ENCODE results near the gene PATJ. TPM values are rescaled to one million over a fixed set of nuclear protein-coding genes. Genes with fewer than 3 reads are reported as not detected.
"Not testable (repeated sequence)": the region's sequence is repeated elsewhere in the genome, so short reads cannot be mapped to it uniquely, and the experiment has no call there.

Gene PATJ
- total RNA-seq, 6 experiments from 2014 or later, result 19.0 to 49.0 (median 26.7) TPM

DNA sequence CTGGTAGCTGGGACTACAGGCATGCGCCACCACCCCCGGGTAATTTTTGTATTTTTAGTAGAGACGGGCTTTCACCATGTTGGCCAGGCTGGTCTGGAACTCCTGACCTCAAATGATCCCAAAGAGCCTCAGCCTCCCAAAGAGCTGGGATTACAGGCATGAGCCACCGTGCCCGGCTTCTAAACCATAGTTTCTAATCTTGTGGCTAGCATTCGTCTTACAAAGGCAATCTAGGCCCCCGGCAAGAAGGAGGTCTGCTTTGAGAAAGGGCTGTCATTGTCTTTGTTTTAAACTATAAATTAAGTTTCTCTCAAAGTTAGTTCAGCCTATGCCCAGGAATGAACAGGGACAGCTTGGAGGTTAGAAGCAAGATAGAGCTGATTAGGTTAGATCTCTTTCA lies 442.1 kb downstream of the PATJ start:
- TF ChIP-seq POLR2A (IDR thresholded peaks at IDR 0.05) (no peak), CTCF (IDR thresholded peaks at IDR 0.05) (no peak)
- DNase-seq, result peak in 1 of 3 donors; percentile 1
- Histone ChIP-seq H3K4me1 (no peaks in the 10 kb centered on the region), H3K27me3 (no peaks in the 10 kb centered on the region), H3K9me3 (no peaks in the 10 kb centered on the region), H3K36me3 (no peaks in the 10 kb centered on the region), H3K27ac (no peak overlapping the region), H3K4me3 (no peak overlapping the region)
- intact Hi-C loops (cut with DNase I), result no loop called here
- 79% methylated on average over 5 of the region's 7 CpGs for WGBS (ENCODE audit: insufficient coverage, low coverage, low lambda C conversion rate, missing lambda C conversion rate)
- no peak for ATAC-seq

DNA sequence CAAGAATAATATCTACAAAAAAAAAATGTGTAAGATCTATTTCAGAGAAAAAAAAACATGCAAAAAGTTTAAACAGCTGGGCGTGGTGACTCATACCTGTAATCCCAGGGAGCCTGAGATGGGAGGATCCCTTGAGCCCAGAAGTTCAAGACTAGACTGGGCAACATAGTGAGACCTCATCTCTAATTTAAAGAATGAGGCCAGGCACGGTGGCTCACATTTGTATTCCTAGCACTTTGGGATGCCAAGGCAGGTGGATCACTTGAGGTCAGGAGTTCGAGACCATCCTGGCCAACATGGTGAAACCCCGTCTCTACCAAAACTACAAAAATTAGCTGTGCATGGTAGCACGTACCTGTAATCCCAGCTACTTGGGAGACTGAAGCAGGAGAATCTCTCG lies 443.0 kb downstream of the PATJ start:
- intact Hi-C loops (cut with DNase I); H3K4me1 ChIP-seq; H3K9me3 ChIP-seq; ATAC-seq; H3K4me3 ChIP-seq; H3K36me3 ChIP-seq; H3K27ac ChIP-seq; H3K27me3 ChIP-seq: not testable (repeated sequence)
- 100% methylated on average over 1 of the region's 6 CpGs for WGBS (ENCODE audit: insufficient coverage, low coverage, low lambda C conversion rate, missing lambda C conversion rate)
- DNase-seq, result peak in 1 of 3 donors; percentile 8

GRCh38 chr1:62185677-62186076 lies 443.4 kb downstream of the PATJ start:
- H3K9me3 ChIP-seq, result no peaks in the 10 kb centered on the region
- H3K27me3 ChIP-seq, result no peaks in the 10 kb centered on the region
- no peak overlapping the region for H3K4me3 ChIP-seq
- DNase-seq, result peak in 1 of 3 donors; percentile 8
- peak in 1 of 4 donors; percentile 80 for ATAC-seq
- no peak overlapping the region for H3K27ac ChIP-seq
- intact Hi-C loops (cut with DNase I), result no loop called here
- TF ChIP-seq CTCF (IDR thresholded peaks at IDR 0.05), result no peak
- TF ChIP-seq POLR2A (IDR thresholded peaks at IDR 0.05), result no peak
- no peaks in the 10 kb centered on the region for H3K4me1 ChIP-seq
- no peaks in the 10 kb centered on the region for H3K36me3 ChIP-seq
- WGBS (ENCODE audit: insufficient coverage, low coverage, low lambda C conversion rate, missing lambda C conversion rate), result 29% methylated on average over 3 of the region's 3 CpGs

- Histone ChIP-seq H3K4me3 (no peak overlapping the region), H3K36me3 (no peaks in the 10 kb centered on the region), H3K27me3 (no peaks in the 10 kb centered on the region), H3K9me3 (no peaks in the 10 kb centered on the region), H3K4me1 (no peaks in the 10 kb centered on the region), H3K27ac (no peak overlapping the region)
- intact Hi-C loops (cut with DNase I), result no loop called here
- TF ChIP-seq CTCF (IDR thresholded peaks at IDR 0.05), result no peak
- no peak for TF ChIP-seq POLR2A (IDR thresholded peaks at IDR 0.05)
- DNase-seq (peak in 1 of 3 donors; percentile 20), ATAC-seq (no peak)
- WGBS (ENCODE audit: insufficient coverage, low coverage, low lambda C conversion rate, missing lambda C conversion rate), result 100% methylated on average over 1 of the region's 5 CpGs
Observed at GRCh38 chr1:62187548-62187947, 445.3 kb downstream of the PATJ start.

DNA sequence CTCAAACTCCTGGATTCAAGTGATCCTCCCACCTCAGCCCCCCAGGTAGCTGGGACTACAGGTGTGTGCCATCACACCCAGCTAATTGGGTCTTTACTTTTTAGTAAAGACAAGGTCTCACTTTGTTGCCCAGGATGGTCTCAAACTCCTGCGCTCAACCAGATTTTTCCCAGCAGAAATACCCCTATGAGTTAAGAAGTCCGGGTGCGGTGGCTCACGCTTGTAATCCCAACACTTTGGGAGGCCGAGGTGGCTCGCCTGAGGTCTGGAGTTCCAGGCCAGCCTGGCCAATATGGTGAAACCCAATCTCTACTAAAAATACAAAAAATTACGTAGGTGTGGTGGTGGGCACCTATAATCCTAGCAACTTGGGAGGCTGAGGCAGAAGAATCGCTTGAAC lies 445.8 kb downstream of the PATJ start:
- intact Hi-C loops (cut with DNase I), result no loop called here
- 100% methylated on average over 2 of the region's 8 CpGs for WGBS (ENCODE audit: insufficient coverage, low coverage, low lambda C conversion rate, missing lambda C conversion rate)
- TF ChIP-seq POLR2A (IDR thresholded peaks at IDR 0.05), result no peak
- TF ChIP-seq CTCF (IDR thresholded peaks at IDR 0.05), result no peak
- H3K36me3 ChIP-seq, result no peaks in the 10 kb centered on the region
- DNase-seq (peak in 1 of 3 donors; percentile 10), ATAC-seq (no peak)
- H3K4me3 ChIP-seq, result no peak overlapping the region
- H3K9me3 ChIP-seq, result no peaks in the 10 kb centered on the region
- H3K4me1 ChIP-seq, result no peaks in the 10 kb centered on the region
- no peaks in the 10 kb centered on the region for H3K27me3 ChIP-seq
- no peak overlapping the region for H3K27ac ChIP-seq
